K562 (cell line): ENCODE measurements around the gene SAMD10. TPM values are rescaled to one million over a fixed set of nuclear protein-coding genes. Genes with fewer than 3 reads are reported as not detected.

Experiments used
- DDX20 ChIP-seq: fragments of 450-650 bp; IDR thresholded peaks from 2 replicates; pipeline ENCODE4 v1.6.1; 2016; ENCODE audit warnings: missing genetic modification characterization, low read depth, mild to moderate bottlenecking, missing compliant biosample characterization, moderate library complexity
- ETV1 ChIP-seq: fragments of 450-650 bp; conservative IDR thresholded peaks from 2 replicates; pipeline ENCODE4 v1.6.1; 2016; ENCODE audit warnings: missing genetic modification characterization, control low read depth, low read depth, missing compliant biosample characterization
- GTF2F1 ChIP-seq: IDR thresholded peaks from 2 replicates; pipeline ENCODE4 v1.6.1; 2011; ENCODE audit warnings: low read depth, low read length, improper control_type of control experiment
- JUN ChIP-seq, 2 experiments: sonication (generic) in 1 of 2; formaldehyde crosslinking in 1 of 2; IDR thresholded peaks; 2 replicates each; pipeline versions ENCODE4 v1.6.1 to v1.8.0; 2012 to 2022; ENCODE audit warnings: borderline replicate concordance in 2 of 2, mild to moderate bottlenecking in 2 of 2, improper control_type of control experiment in 1 of 2, low read depth in 1 of 2, low read length in 1 of 2, missing genetic modification reagents in 1 of 2
- KAT8 ChIP-seq: fragments of 450-650 bp; IDR thresholded peaks from 2 replicates; pipeline ENCODE4 v1.6.1; 2016; ENCODE audit warnings: low read depth, mild to moderate bottlenecking
- L3MBTL2 ChIP-seq: fragments of 450-650 bp; IDR thresholded peaks from 2 replicates; pipeline ENCODE4 v1.6.1; 2016; ENCODE audit warnings: mild to moderate bottlenecking, moderate library complexity
- MCM5 ChIP-seq: fragments of 450-650 bp; IDR thresholded peaks from 2 replicates; pipeline ENCODE4 v1.6.1; 2016; ENCODE audit warnings: low read depth
- MEF2A ChIP-seq: IDR thresholded peaks from 2 replicates; pipeline ENCODE4 v1.6.1; 2011; ENCODE audit warnings: low read depth, mild to moderate bottlenecking, low read length, moderate library complexity; ENCODE audit not compliant: control insufficient read depth
- NFXL1 ChIP-seq: fragments of 450-650 bp; formaldehyde crosslinking; IDR thresholded peaks from 2 replicates; pipeline ENCODE4 v1.4.0; 2021; ENCODE audit warnings: mild to moderate bottlenecking
- RBBP5 ChIP-seq: fragments of 200-600 bp; sonication (generic); IDR thresholded peaks from 2 replicates; pipeline ENCODE4 v1.6.1; 2012; ENCODE audit warnings: borderline replicate concordance, mild to moderate bottlenecking, low read length, control low read depth, inconsistent platforms; ENCODE audit not compliant: insufficient read depth, poor library complexity, severe bottlenecking
- RCOR1 ChIP-seq, 2 experiments: IDR thresholded peaks; 2 replicates each; pipeline ENCODE4 v1.6.1; 2012; ENCODE audit warnings: low read depth in 2 of 2, low read length in 2 of 2, borderline replicate concordance in 1 of 2, improper control_type of control experiment in 1 of 2
- SMARCB1 ChIP-seq: IDR thresholded peaks from 2 replicates; pipeline ENCODE4 v1.6.1; 2011; ENCODE audit warnings: improper control_type of control experiment, low read depth; ENCODE audit not compliant: insufficient read length
- SREBF2 ChIP-seq: sonication (generic); formaldehyde crosslinking; IDR thresholded peaks from 2 replicates; pipeline ENCODE4 v1.4.0; 2020; ENCODE audit warnings: mild to moderate bottlenecking, missing genetic modification reagents
- SRF ChIP-seq, 2 experiments: fragments of 250-450, 450-650 bp in 1 of 2; sonication (Bioruptor Pico) in 1 of 2; sonication (generic) in 1 of 2; formaldehyde crosslinking; IDR thresholded peaks; 2 replicates each; pipeline versions ENCODE4 v1.5.0 to v1.5.1; 2020 to 2022; ENCODE audit warnings: mild to moderate bottlenecking in 1 of 2, missing genetic modification reagents in 1 of 2
- STAT6 ChIP-seq: sonication (generic); formaldehyde crosslinking; IDR thresholded peaks from 2 replicates; pipeline ENCODE4 v1.8.1; 2023; ENCODE audit warnings: mild to moderate bottlenecking, missing genetic modification reagents
- ZFP30 ChIP-seq: fragments of 250-450 bp; sonication (Bioruptor Pico); IDR thresholded peaks from 2 replicates; pipeline ENCODE4 v1.8.0; 2022; ENCODE audit warnings: moderate library complexity, mild to moderate bottlenecking, inconsistent platforms, borderline replicate concordance
- ZNF184 ChIP-seq: sonication (generic); formaldehyde crosslinking; IDR thresholded peaks from 2 replicates; pipeline ENCODE4 v1.5.0; 2020; ENCODE audit warnings: missing genetic modification reagents
- ZNF217 ChIP-seq: sonication (generic); formaldehyde crosslinking; IDR thresholded peaks from 2 replicates; pipeline ENCODE4 v1.8.0; 2022; ENCODE audit warnings: mild to moderate bottlenecking, missing genetic modification reagents
- ZNF274 ChIP-seq: IDR thresholded peaks from 2 replicates; pipeline ENCODE4 v1.6.1; 2011; ENCODE audit warnings: low read depth, mild to moderate bottlenecking, low read length, moderate library complexity, borderline replicate concordance
- ZNF408 ChIP-seq: fragments of 250-450 bp; sonication (Bioruptor Pico); IDR thresholded peaks from 2 replicates; pipeline ENCODE4 v1.4.0; 2020; ENCODE audit warnings: low read depth, mild to moderate bottlenecking, moderate library complexity
- ZNF507 ChIP-seq: conservative IDR thresholded peaks from 2 replicates; pipeline ENCODE4 v1.6.1; 2017; ENCODE audit warnings: missing genetic modification characterization, missing compliant biosample characterization
- ZNF512 ChIP-seq: IDR thresholded peaks from 2 replicates; pipeline ENCODE4 v1.6.1; 2016; ENCODE audit warnings: missing genetic modification characterization, missing compliant biosample characterization
- ZNF551 ChIP-seq: fragments of 250-450 bp; sonication (Bioruptor Pico); IDR thresholded peaks from 2 replicates; pipeline ENCODE4 v1.5.0; 2021; ENCODE audit warnings: mild to moderate bottlenecking, moderate library complexity
- ZNF707 ChIP-seq: fragments of 250-450 bp; sonication (Bioruptor Pico); conservative IDR thresholded peaks from 2 replicates; pipeline ENCODE4 v1.8.0; 2022; ENCODE audit warnings: inconsistent platforms, mild to moderate bottlenecking, moderate library complexity
- ZSCAN29 ChIP-seq: fragments of 450-650 bp; IDR thresholded peaks from 2 replicates; pipeline ENCODE4 v1.6.1; 2017
- polyA plus RNA-seq, 8 experiments: library from polyadenylated mRNA; depleted of rRNA in 4 of 8; stranded (reverse) in 5 of 8; unstranded in 3 of 8; fragments of >200 nt; fragmentation: Nextera tagmentation in 2 of 8; fragmentation: Illumina TruSeq in 1 of 8; extraction: Ambion mirVana in 2 of 8; extraction: Trizol in 1 of 8; gene quantifications; 2 replicates each; pipeline versions ENCODE4 v1.2.1 to v1.2.3, GENCODE V29; 2011 to 2014; ENCODE audit warnings: inconsistent platforms in 1 of 8, missing spikeins in 1 of 8
- total RNA-seq, 7 experiments: library from RNA; depleted of rRNA in 6 of 7; stranded (reverse); fragments of >200 nt in 6 of 7; fragmentation: Illumina TruSeq in 2 of 7; extraction: Trizol in 2 of 7; gene quantifications; 2 replicates each; pipeline versions ENCODE4 v1.2.1 to v1.2.3, GENCODE V29; 2011 to 2021; ENCODE audit warnings: low replicate concordance in 1 of 7

Gene SAMD10
- total and polyA plus RNA-seq, 9 of the 15 experiments (the other 6 are each of a cell fraction or from before 2014, with no cell fraction given) = 0.37 to 15.2 (median 4.8) TPM

GRCh38 chr20:63941282-63942081, 38.0 kb downstream of the SAMD10 start (continued):
- TF ChIP-seq KAT8 (no peak), NFXL1 (CRISPR knock-in tag) (no peak), ZNF551 (CRISPR knock-in tag) (no peak), JUN (IDR thresholded peaks at IDR 0.05; ENCODE audit: borderline replicate concordance, low read depth, low read length) (no peak), JUN (CRISPR knock-in tag; IDR thresholded peaks at IDR 0.05; ENCODE audit: borderline replicate concordance) (no peak), ZSCAN29 (no peak), ZNF274 (no peak), ZNF512 (no peak), ZNF217 (no peak), ZNF507 (tag) (no peak), ZNF408 (no peak), SREBF2 (CRISPR knock-in tag) (no peak), MEF2A (no peak), ZFP30 (CRISPR knock-in tag) (no peak), SMARCB1 (no peak), ZNF707 (CRISPR knock-in tag) (no peak), L3MBTL2 (no peak), ETV1 (tag) (0 out of 2 replicates have a peak, but pooled peaks have one; percentile 23), MCM5 (no peak), RBBP5 (no peak), DDX20 (tag) (no peak), STAT6 (CRISPR knock-in tag) (no peak), SRF (CRISPR knock-in tag; IDR thresholded peaks at IDR 0.05) (no peak), RCOR1 (IDR thresholded peaks at IDR 0.05; ENCODE audit: borderline replicate concordance in 1 of 2, low read depth in 2 of 2, low read length in 2 of 2) (no peak), GTF2F1 (no peak), ZNF184 (CRISPR knock-in tag) (no peak)
